GM19372 (cell line): ENCODE results near the gene LIX1.
"Not testable (repeated sequence)": the region's sequence is repeated elsewhere in the genome, so short reads cannot be mapped to it uniquely, and the experiment has no call there.

Experiments used
- ATAC-seq: cut with Tn5 transposase; IDR thresholded peaks from one replicate; pipeline ENCODE4 v1.9.1; 2021; ENCODE audit warnings: mild to moderate bottlenecking, low read depth, moderate library complexity; ENCODE audit not compliant: unreplicated experiment

LIX1 gene

GRCh38 chr5:97106216-97106581 lies 36.2 kb downstream of the LIX1 start:
- ATAC-seq, result no peak

GRCh38 chr5:97105501-97106215 lies 36.8 kb downstream of the LIX1 start:
- ATAC-seq, result no peak

GRCh38 chr5:97102010-97102470 lies 40.4 kb downstream of the LIX1 start:
- ATAC-seq, result no peak

- ATAC-seq, result no peak
Measured at GRCh38 chr5:97101189-97101910, 41.1 kb downstream of the LIX1 start.

GRCh38 chr5:97100476-97100875 lies 41.9 kb downstream of the LIX1 start:
- no peak for ATAC-seq

GRCh38 chr5:97098922-97099321 lies 43.5 kb downstream of the LIX1 start:
- ATAC-seq, result no peak

GRCh38 chr5:97097326-97098230 lies 44.8 kb downstream of the LIX1 start:
- ATAC-seq, result no peak

- no peak for ATAC-seq
Measured at GRCh38 chr5:97096846-97097245, 45.6 kb downstream of the LIX1 start.

GRCh38 chr5:97096191-97096590 lies 46.2 kb downstream of the LIX1 start:
- no peak for ATAC-seq

- ATAC-seq, result peak; percentile 29
Measured at GRCh38 chr5:97095318-97095732, 47.1 kb downstream of the LIX1 start.

GRCh38 chr5:97094579-97095317 lies 47.7 kb downstream of the LIX1 start:
- peak; percentile 97 for ATAC-seq

GRCh38 chr5:97093193-97093592 lies 49.2 kb downstream of the LIX1 start:
- ATAC-seq, result no peak

GRCh38 chr5:97090944-97091343 lies 51.5 kb downstream of the LIX1 start:
- ATAC-seq, result no peak

GRCh38 chr5:97089149-97089801 lies 53.1 kb downstream of the LIX1 start:
- ATAC-seq, result no peak

- ATAC-seq, result no peak
Measured at GRCh38 chr5:97088774-97089148, 53.6 kb downstream of the LIX1 start.

- ATAC-seq, result no peak
Measured at GRCh38 chr5:97087138-97087537, 55.3 kb downstream of the LIX1 start.

- no peak for ATAC-seq
Measured at GRCh38 chr5:97085459-97086181, 56.8 kb downstream of the LIX1 start.

GRCh38 chr5:97084782-97085458 lies 57.5 kb downstream of the LIX1 start:
- not testable (repeated sequence) for ATAC-seq
